T-helper 2 cell treated with Interferon-gamma antibody and Interleukin-4, amounts not matched to agents 100 ng/mL and 5 ng/mL, for 36 hours (primary cell): ENCODE data around the gene ZNF585A. TPM values are rescaled to one million over a fixed set of nuclear protein-coding genes. Genes with fewer than 3 reads are reported as not detected.

Experiments used
- intact Hi-C: fragments of 100-400 bp; cut with micrococcal nuclease; formaldehyde crosslinking; loops from one replicate; pipeline ENCODE4 v1.15.1; 2023
- total RNA-seq: library from RNA; stranded (reverse); gene quantifications from 2 replicates; pipeline ENCODE4 v1.2.3, GENCODE V29; 2022

Gene ZNF585A
- total RNA-seq, 1 donor from 2014 or later = 3.8 TPM

GRCh38 chr19:37095859-37096258, 76.6 kb downstream of the ZNF585A start:
- intact Hi-C loops = no loop called here

Other genes starting within 250 kb of the ZNF585A start
- gene ZNF420, start 94.3 kb downstream of the ZNF585A start, total RNA-seq = 8.3 and 8.4 TPM in 2 replicates
- gene ZNF585B, start 37.8 kb upstream of the ZNF585A start, total RNA-seq = 3.9 and 4.5 TPM in 2 replicates
- 10.3 and 11.8 TPM in 2 replicates for gene ZNF383, start 45.5 kb upstream of the ZNF585A start, total RNA-seq
- gene ZNF527, start 198.4 kb upstream of the ZNF585A start, total RNA-seq = 4.8 and 5.0 TPM in 2 replicates